NCI-H345 treated with DMSO at 0.1 percent for 48 hours (cell line): Measurements from ENCODE around the gene RPL3.

Source experiments
- DNase-seq: peaks from one replicate; lab custom pipeline; 2025; ENCODE audit not compliant: unreplicated experiment; lab: John Stamatoyannopoulos, UW

Gene RPL3

GRCh38 chr22:39301108-39301507 is 18.3 kb downstream of the RPL3 start:
- DNase-seq = no peak

- DNase-seq = no peak
These were observed 19.1 kb downstream of the RPL3 start for GRCh38 chr22:39300186-39300830.

- DNase-seq = no peak
These were observed 19.6 kb downstream of the RPL3 start for GRCh38 chr22:39299829-39300178.

- no peak for DNase-seq
These were observed 21.0 kb downstream of the RPL3 start for GRCh38 chr22:39298241-39298987.

- peak; percentile 16 for DNase-seq
These were observed 21.8 kb downstream of the RPL3 start for GRCh38 chr22:39297490-39298240.

- DNase-seq = no peak
These were observed 22.4 kb downstream of the RPL3 start for GRCh38 chr22:39296981-39297489.

GRCh38 chr22:39296535-39296934 is 22.9 kb downstream of the RPL3 start:
- DNase-seq = no peak

- DNase-seq = no peak
These were observed 24.6 kb downstream of the RPL3 start for GRCh38 chr22:39294571-39295468.

GRCh38 chr22:39293766-39294368 is 25.6 kb downstream of the RPL3 start:
- DNase-seq = no peak

- no peak for DNase-seq
These were observed 26.8 kb downstream of the RPL3 start for GRCh38 chr22:39292561-39293074.

GRCh38 chr22:39292031-39292462 is 27.4 kb downstream of the RPL3 start:
- DNase-seq = no peak

- DNase-seq = no peak
These were observed 27.9 kb downstream of the RPL3 start for GRCh38 chr22:39291523-39291922.

GRCh38 chr22:39290724-39291161 is 28.7 kb downstream of the RPL3 start:
- no peak for DNase-seq

- no peak for DNase-seq
These were observed 29.3 kb downstream of the RPL3 start for GRCh38 chr22:39289975-39290720.

- DNase-seq = no peak
These were observed 29.9 kb downstream of the RPL3 start for GRCh38 chr22:39289533-39289932.

- DNase-seq = no peak
These were observed 31.1 kb downstream of the RPL3 start for GRCh38 chr22:39288135-39288898.

GRCh38 chr22:39287076-39287725 is 32.2 kb downstream of the RPL3 start:
- no peak for DNase-seq

- DNase-seq = no peak
These were observed 34.4 kb downstream of the RPL3 start for GRCh38 chr22:39284983-39285382.
